NCI-H524 treated with DMSO at 0.1 percent for 48 hours (cell line): ENCODE measurements around the gene CEMP1.

ENCODE experiments used
- DNase-seq: peaks from one replicate; lab custom pipeline; 2025; lab: John Stamatoyannopoulos, UW

CEMP1 gene

GRCh38 chr16:2518823-2519710 lies 12.1 kb downstream of the CEMP1 start:
- DNase-seq, result no peak

GRCh38 chr16:2517954-2518605 lies 13.1 kb downstream of the CEMP1 start:
- no peak for DNase-seq

GRCh38 chr16:2516391-2517240 lies 14.6 kb downstream of the CEMP1 start:
- no peak for DNase-seq

- DNase-seq, result no peak
These were observed 15.9 kb downstream of the CEMP1 start for GRCh38 chr16:2515180-2515851.

- DNase-seq, result no peak
These were observed 16.7 kb downstream of the CEMP1 start for GRCh38 chr16:2514333-2515179.

GRCh38 chr16:2513405-2514332 lies 17.5 kb downstream of the CEMP1 start, which contains the start of gene ATP6V0C:
Gene ATP6V0C, plus strand, starts transcription at chr16:2513952. Its CDS starts 152 bp downstream, at chr16:2514104.
- peak; percentile 69 for DNase-seq

- no peak for DNase-seq
These were observed 18.3 kb downstream of the CEMP1 start for GRCh38 chr16:2512735-2513404.

GRCh38 chr16:2511996-2512734 lies 19.0 kb downstream of the CEMP1 start:
- no peak for DNase-seq

- no peak for DNase-seq
These were observed 19.9 kb downstream of the CEMP1 start for GRCh38 chr16:2511128-2511800.

- no peak for DNase-seq
These were observed 22.3 kb downstream of the CEMP1 start for GRCh38 chr16:2508722-2509400.

- DNase-seq, result no peak
These were observed 23.5 kb downstream of the CEMP1 start for GRCh38 chr16:2507665-2508064.

- no peak for DNase-seq
These were observed 24.1 kb downstream of the CEMP1 start for GRCh38 chr16:2507052-2507659.

GRCh38 chr16:2505695-2506094 lies 25.5 kb downstream of the CEMP1 start:
- DNase-seq, result no peak

- DNase-seq, result no peak
These were observed 29.0 kb downstream of the CEMP1 start for GRCh38 chr16:2501946-2502895.

GRCh38 chr16:2500918-2501750 lies 30.1 kb downstream of the CEMP1 start:
- peak; percentile 38 for DNase-seq
